Endometrium (tissue), 2 donors: Measurements from ENCODE around the gene INHBE.
"Not testable (repeated sequence)": the region's sequence is repeated elsewhere in the genome, so short reads cannot be mapped to it uniquely, and the experiment has no call there.

Source experiments
- FAIRE-seq: peaks from 2 replicates; lab custom pipeline; 2012; peaks lifted over from hg19 to GRCh38; lab: Jason Lieb, UNC
- donor health status: control.
- donor health status: control.

INHBE gene

DNA sequence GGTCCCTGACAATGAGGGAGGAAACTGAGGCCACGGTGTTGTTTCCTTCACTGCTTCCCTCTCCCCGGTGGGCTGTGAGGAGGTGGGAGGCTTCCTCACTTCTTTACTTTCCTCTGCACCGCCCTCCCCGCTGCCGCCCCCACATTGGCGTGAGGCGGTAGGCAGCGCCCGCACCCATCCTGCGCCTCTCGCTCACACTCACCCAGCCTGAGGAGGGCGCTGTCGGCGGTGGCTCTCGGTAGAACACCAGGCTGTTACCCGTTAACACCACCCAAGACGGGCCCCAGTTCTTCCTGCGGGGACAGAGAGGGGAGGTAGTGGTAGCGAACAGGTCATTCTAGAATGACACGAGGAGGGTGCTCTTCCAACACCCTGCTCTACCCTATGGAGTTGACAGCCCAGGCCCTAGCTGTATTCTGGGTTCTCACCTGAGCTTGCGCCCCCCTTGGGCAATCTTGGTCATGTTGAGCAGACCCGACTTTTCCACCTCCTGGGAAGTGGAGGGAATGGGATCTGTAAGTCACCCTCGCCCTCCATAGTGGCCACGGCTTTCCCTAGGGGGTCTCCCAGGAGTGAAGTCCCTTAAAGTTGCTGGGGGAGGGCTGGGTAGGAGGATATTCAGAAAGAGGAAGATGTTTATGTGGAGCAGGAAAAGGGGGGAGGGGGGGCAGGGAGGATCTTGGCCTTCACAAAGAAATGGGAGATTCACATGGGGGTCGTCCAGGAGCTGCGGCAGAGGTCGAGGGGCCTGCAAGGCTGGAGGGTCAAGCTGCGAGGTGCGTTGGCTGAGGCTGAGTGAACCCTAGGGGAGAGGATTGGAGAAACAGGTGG, 21.3 kb downstream of the INHBE start:
- FAIRE-seq: no peak

DNA sequence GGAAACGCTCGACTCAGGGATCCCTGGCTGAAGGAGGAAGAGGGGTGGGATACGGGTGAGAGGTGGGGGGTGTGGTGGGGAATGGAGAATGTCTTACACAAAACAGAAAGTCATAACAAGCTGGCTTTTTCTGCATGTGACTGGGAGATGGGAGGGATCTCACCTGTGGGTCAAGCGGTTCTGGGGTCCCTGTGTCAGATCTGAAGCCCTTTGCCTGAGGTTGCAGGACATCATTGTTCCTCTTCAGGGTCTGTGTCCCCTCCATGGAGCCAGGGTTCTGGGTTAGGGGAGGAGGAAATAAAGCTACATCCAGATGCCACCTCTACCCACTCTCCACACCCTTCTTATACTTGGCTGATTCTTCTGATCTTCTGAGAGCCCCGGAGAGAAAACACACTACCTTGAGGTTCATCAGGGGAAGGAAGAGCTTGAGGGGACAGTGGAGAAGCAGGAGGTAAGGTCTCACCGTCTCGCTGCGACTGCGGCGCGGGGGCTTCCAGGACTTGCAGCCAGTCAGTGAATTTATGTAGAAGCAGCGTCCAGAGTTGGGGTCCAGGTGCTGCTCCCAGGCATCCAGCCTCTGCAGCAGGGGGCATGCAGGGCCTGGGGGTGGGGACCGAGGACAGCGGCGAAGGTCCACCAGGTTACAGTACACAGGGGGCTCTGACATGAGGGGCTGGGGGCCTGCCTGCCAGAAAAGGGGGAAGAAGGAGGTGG, 22.0 kb downstream of the INHBE start:
- FAIRE-seq: no peak

DNA sequence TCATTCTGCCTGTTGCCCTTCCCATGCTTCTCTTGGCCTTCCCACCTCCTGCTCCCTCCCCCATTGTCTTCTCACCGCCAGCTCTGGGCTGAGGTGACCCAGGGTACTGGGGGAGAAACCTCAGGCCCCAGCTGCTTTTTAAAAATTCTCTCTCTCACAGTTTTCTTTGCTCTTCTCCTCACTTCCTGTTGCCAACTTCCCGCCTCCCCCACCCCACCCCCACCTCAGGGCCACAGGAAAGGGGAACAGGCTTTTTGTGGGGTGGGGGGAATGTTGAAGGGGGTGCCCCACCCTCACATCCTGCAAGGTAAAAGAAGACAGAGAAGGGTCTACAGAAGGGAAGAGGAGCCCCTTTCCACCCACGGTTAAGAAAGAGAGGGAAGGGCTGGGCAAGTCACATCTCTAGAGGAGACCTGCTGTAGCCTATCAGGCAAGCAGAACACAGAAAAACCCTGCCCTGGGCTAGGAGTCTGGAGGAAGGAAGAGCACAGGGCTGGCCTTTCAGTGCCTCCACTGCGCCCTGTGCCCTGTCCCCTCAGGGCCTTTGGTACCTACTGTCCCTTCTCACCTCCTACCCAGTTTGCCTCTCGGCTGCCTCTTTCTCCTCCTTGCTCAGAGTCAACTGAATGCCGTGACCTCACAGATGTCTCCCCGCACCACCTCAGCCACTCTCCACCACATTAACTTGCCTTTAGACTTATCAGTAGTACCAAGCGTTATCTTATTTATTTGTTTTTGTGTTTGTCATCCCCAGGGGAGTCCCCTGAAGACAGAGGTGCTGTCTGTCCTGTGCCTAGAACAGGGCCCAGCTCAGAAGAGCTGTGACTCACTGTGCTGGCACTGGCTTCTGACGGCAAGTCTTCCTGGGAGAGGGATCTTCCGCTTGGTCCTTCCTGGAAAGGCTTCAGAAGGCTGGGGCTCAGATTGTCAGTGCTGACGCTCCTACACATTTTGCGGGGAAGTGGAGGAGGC, 22.9 kb downstream of the INHBE start:
- no peak for FAIRE-seq

DNA sequence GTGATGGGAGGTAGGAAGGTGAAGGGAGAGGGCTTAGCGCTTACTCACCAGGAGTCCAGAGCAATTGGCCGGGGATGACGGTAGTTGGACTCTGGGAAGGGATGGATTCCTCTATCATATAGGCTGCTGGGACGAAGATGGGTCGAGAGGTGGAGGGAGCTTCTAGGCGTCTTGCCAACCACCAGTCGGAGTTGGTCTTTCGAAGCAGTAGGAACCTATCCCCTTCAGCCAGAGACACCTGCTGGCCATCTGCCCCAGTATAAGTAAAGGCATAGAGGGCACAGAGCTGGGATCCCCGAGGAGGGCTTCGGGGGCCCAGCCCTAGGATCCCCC, 23.9 kb downstream of the INHBE start:
- no peak for FAIRE-seq

DNA sequence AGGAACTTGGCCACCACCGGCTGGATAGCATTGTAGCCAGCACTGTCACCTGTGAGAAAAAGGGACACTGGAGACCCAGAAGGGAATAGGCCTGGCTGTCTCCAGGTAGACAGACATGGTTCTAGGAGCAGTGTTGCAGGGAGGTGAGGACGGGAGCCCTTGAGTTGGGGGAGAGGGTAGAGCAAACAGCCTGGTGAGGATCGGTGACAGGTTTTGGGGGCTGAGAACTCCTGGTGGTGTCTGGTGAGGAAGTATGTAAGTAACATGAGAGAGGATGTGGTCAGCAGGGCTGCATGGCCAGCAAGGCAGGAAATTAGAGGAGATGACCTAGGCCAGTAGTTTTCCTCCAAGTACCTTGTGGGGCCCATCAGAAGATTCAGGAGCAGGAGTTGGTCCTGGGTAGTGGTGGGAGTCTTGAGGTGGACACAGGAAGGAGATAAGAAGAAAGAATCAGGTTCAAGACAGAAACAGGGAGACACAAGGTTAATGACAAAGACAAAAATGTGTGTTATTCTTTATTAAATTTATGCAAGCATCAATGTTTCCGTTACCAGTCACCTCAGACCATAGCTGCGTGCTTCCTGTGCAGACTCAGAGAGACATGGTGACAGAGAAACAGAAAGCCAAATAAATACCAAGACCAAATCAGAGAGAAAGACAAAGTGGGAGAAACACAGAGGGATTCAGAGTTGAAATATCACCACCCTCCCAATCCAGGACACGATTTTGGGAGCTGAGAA, 24.4 kb downstream of the INHBE start, which contains the start of gene ARHGAP9:
Gene ARHGAP9 (minus strand): TSS at position 491 of the 740 bp plus-strand sequence. CDS start 460 bp downstream, at position 31.
- no peak for FAIRE-seq

DNA sequence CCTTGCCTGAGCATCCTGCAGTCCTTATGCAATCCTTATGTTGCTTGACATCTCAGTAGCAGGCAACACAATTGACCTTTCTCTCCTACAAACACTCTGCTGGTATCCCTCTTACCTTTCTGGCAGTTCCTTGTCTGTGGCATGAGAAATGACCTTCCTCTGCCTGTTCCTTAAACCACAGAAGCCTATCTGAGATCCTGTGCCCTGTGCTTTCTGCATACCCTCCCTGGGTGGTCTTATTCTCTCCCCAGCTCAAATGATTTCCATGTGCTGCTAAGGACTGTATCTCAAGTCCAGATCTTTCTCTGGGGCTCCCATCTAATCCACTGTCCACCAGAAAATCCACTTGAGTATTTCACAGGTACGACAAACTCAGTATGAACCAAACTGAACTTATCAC, 26.6 kb downstream of the INHBE start:
- no peak for FAIRE-seq

DNA sequence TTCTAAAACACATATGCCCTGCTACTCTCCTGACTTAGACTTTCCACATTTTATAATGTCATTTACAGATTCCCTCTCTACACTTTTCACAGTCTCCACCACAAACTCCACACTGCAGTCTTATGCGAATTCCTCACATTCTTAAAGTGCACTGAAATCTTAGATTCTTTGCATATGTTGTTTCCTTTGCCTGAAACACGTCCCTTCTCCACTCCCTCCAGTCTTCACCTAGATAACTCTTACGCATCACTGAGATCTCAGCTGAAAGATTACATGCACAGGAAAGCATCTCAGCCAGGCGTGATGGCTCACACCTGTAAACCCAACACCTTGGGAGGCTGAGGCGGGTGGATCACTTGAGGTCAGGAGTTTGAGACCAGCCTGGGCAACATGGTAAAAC, 28.4 kb downstream of the INHBE start:
- FAIRE-seq: no peak

DNA sequence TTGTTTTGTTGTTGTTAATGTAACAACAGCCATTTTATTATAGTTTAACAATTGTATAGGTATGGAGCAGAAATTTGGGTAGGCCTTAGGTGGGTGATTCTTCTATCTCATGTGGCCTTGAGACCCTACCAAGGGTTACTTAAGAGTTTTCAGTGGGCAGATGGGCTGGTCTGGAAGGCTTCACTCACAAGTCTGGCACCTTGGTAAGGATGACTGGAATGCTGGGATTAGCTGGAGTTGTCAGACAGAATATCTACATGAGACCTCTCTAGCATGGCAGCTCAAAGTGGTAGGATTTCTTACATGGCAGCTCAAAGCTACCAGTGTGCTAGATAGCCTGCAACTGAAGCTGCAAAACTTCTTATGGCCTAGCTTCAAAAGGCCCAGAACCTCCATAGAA, 30.6 kb downstream of the INHBE start:
- no peak for FAIRE-seq

DNA sequence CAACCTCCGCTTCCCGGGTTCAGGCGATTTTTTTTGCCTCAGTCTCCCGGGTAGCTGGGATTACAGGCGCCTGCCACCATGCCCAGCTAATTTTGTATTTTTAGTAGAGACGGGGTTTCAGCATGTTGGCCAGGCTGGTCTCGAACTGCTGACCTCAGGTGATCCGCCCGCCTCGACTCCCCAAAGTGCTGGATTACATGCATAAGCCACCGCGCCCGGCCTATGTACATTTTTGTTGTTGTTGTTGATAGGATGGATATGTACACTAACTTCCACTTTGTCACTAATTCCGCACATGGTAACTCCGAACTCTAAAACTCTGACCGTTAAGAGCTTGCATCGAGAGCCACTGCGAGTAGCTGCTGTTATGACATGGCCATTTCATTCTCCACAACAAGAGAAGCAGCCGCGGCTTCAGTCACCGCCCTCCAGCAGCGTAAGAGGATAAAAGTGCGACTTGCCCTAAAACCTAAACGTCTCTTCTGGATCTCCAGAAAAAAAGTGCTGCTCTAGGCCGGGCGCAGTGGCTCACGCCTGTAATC, 32.0 kb downstream of the INHBE start:
- no peak for FAIRE-seq

DNA sequence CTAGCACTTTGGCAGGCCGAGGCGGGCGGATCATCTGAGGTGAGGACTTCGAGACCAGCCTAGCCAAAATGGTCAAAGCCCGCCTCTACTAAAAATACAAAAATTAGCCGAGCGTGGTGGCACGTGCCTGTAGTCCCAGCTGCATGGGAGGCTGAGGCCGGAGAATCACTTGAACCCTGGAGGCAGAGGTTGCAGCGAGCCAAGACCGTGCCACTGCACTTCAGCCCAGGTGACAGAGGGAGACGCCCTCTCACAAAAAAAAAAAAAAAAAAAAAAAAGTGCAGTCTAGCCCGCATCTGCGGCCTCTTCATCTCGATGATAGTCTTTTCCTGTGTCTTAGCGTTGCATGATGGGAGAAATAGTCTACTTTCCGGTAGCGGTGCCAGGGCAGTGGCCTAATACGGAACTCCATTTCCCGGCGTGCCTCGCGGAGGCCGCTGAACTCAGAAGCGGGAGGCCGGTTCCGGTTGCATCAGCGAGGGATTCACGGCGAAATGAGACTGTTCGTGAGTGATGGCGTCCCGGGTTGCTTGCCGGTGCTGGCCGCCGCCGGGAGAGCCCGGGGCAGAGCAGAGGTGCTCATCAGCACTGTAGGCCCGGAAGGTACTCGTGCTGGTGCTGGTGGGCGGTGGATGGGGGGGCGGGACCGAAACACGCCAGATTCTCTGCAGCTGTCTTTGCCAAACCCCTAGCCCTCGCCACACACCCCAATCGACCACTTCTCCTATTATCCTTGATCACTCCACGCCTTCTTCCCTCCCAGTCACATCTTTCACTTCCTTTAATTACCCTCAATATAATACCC, 32.7 kb downstream of the INHBE start, which contains the start of gene MARS1:
Gene MARS1 (plus strand): TSS at position 472 of the 805 bp plus-strand sequence. CDS start 23 bp downstream, at position 495.
- FAIRE-seq: peak; percentile 87

DNA sequence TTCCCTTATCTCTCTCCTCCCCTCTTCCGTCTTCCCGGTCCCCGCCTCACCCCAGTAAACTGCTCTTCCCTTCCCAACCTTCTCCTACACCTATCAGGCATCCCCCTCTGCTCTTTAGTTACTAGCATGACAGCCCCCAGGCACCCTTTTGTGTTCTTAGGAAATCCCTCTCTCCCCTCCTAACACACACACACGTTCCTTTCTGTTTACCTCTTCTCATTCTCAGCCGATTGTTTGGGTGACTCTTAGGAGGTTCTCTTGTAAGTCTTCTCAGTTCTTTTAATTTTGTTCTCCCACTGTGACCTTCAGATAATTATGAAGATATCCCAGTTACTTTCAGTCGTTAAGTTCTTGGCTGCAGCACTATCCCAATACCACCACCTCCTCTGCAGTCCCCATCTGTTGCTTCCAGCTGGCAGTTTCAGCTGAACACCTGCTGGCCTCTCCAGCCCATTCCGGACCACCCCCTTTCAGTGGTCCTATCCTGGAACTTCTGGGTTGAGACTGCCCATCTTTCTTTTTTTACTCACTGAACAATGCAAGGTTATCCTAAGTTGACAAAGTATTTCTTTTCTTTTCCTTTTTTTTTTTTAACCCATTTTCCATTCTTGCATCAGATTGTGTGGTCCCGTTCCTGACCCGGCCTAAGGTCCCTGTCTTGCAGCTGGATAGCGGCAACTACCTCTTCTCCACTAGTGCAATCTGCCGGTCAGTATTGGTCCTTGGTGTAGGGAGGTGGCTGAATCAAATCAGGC, 33.5 kb downstream of the INHBE start:
- FAIRE-seq: no peak

DNA sequence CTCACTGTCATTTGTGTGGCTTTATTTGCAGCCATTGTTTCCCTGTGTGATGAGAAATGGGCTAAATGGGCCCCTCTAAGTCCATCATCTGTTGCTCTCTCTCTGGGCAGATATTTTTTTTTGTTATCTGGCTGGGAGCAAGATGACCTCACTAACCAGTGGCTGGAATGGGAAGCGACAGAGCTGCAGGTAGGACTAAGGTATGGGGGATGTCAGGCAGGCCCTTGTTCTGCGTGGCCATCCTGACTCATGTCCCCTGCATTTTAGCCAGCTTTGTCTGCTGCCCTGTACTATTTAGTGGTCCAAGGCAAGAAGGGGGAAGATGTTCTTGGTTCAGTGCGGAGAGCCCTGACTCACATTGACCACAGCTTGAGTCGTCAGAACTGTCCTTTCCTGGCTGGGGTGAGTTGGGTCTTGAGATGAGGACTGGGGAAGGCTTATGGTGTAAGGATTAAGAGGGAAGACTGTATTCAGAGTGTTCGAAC, 34.1 kb downstream of the INHBE start:
- FAIRE-seq: no peak

DNA sequence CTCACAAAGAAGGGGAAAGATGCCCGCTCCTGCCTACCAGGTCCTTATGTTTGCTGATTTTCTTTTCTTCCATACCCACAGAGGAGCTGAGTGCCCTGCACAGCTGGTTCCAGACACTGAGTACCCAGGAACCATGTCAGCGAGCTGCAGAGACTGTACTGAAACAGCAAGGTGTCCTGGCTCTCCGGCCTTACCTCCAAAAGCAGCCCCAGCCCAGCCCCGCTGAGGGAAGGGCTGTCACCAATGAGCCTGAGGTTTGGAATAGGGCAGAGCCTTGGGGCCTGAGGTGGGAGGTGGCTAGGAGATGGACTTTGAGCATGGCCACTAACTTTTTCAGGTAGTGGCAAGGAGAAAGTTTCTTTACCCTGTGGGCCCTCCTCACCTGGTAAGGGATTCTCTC, 35.0 kb downstream of the INHBE start:
- FAIRE-seq: no peak

DNA sequence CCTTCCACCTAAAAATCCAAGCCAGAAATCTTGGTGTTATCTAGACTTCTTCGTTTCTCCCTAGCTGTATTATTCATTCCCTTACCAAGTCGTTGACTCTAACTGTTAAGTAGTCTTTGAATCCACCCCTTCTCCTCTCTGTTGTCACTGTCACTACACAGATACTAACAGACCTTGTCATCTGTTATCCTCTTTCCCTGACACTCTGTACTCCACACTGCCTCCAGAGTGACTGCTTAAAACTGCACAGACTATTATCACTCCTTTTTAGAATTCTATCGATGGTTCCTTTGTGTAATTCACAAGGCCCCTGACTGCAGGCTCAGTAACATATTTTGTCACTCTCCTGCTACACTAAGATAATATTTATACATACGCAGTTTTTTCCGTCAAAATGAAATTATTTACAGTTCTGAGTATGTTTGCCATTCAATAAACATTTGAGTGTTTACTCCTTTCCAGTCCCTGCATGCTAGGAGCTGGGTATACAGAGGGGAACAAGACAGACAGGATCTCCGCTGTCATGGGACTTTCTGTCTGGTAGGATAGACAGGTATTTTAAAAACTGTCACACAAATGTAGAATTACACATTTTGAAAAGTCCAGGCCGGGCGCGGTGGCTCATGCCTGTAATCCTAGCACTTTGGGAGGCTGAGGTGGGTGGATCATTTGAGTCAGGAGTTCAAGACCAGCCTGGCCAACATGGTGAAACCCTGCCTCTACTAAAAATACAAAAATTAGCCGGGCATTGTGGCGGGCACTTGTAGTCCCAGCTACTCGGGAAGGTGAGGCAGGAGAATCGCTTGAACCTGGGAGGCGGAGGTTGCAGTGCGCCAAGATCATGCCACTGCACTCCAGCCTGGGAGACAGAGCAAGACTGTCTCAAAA, 36.5 kb downstream of the INHBE start:
- no peak for FAIRE-seq

DNA sequence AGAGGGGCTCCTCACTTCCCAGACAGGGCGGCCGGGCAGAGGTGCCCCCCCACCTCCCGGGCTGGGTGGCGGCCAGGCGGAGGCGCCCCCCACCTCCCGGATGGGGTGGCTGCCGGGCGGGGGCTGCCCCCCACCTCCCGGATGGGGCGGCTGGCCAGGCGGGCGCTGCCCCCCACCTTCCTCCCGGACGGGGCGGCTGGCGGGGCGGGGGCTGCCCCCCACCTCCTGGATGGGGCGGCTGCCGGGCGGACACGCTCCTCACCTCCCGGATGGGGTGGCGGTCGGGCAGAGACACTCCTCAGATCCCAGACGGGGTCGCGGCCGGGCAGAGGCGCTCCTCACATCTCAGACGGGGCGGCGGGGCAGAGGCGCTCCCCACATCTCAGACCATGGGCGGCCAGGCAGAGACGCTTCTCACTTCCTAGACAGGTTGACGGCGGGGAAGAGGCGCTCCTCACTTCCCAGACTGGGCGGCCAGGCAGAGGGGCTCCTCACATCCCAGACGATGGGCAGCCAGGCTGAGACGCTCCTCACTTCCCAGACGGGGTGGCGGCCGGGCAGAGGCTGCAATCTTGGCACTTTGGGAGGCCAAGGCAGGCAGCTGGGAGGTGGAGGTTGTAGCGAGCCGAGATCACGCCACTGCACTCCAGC, 40.1 kb downstream of the INHBE start:
- FAIRE-seq: not testable (repeated sequence)

DNA sequence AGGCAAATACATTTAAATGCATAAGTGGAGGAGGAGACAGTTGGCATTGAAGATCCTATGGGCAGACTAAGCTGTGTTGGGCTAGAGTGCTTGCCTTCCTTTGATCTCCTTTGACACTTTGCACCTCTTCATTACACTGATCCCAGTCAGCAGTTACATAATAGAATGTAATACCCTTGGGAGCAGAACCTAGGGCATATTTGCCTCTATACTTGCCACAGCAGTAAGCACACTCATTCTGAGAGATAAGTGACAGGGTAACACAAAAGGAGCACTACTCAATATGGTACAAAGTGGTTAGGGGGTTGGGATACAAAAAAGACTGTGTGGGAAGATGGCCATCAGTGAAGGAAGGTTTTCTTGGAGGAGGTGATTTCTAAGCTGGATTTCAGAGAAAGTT, 41.7 kb downstream of the INHBE start:
- FAIRE-seq: no peak

DNA sequence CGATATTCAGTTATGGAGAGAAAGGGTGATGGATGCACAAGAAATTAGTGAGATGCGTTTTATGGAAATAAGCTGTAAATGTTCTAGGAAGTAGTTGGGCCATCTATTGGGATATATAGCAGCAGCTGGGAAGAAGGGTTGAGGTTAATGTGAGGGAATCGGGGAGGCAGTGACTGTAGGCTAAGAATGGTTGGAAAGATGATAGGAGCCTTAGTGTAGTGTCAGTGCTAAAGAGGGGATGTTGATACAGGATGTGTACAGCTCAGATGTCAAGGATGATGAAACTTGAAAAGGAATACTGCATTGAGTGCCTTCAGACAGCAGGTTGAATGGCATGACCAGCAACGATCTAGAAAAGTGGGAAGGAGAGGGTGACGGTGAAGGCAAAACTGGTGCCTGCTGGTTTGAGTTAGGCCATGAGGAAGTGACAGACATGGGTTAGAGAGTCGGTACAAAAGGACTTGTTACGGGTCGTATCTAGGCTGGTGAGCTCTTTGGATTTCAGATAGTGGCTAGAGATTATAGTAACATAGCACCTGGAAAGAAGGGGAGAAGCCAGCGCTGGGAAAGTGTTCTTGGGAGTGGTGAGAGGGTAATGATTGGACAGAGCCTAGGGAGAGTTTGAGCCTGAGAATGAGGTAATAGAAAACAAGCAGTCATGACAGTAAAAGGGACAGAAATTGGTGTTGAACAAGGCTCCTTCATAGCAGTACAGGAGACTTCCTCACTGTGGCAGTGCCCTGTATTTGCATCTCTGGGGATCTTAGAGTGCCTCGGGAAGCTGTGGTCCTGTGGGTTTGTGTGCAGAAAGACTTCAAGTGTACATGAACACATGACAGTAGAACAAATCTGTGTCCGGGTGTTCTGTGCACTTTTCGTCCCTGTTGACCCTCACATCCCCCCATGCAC, 42.4 kb downstream of the INHBE start:
- FAIRE-seq: no peak
